ENCODE data around the gene MPI.
"Not testable (repeated sequence)": the region's sequence is repeated elsewhere in the genome, so short reads cannot be mapped to it uniquely, and the experiment has no call there.

MPI gene

DNA sequence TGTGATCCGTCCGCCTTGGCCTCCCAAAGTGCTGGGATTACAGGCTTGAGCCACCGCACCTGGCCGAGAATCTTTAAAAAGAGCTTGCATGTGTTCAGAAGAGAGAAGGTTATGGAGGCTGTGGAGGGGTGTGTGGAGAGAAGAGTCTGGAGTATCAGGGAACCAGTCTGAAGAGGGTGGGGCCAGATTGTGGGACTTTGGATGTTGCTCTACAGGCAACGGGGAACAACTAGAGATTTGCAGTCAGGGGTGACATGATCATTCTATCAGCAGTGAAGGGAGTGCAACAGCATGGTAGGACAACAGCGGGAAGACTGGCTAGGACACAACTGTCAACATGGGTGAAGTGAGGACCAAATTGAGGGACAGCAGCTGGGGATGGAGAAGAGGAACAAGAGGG, 25.5 kb upstream of the MPI start:
- no peak for DNase-seq

DNA sequence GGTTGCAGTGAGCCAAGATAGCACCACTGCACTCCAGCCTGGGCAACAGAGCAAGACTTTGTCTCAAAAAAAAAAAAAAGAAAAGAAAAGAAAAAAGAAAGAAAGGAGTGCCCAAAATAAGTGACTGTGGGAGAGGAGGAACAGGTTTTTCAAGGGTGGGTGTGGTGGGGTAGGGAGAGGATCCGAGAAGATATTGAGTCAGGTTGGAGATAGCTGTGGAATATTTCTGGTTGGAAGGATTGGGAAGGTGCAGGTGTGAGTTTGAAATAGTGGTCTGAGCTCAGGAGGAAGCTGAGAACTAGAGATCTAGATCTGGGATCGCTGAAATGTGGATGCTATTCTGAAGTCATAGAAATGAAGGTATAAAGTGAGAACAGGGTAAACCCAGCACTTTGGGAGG, 24.5 kb upstream of the MPI start:
- no peak for DNase-seq

DNA sequence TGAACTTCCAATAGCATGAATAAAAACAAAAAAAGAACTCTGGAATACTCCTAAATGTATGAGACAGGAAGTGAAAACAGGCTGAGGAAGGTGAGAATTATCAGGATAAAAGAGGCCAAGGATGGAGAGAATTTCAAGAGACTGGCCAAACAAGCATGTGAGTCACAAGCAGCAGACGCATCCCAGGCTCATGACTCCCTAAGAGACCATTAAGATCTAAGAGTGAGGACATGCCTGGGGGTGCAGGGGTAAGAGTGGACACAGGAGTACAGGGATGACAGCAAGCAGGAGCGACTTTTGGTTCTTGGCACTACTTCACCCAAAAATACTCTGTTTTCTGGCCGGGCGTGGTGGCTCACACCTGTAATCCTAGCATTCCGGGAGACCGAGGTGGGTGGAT, 23.8 kb upstream of the MPI start:
- no peak for DNase-seq

DNA sequence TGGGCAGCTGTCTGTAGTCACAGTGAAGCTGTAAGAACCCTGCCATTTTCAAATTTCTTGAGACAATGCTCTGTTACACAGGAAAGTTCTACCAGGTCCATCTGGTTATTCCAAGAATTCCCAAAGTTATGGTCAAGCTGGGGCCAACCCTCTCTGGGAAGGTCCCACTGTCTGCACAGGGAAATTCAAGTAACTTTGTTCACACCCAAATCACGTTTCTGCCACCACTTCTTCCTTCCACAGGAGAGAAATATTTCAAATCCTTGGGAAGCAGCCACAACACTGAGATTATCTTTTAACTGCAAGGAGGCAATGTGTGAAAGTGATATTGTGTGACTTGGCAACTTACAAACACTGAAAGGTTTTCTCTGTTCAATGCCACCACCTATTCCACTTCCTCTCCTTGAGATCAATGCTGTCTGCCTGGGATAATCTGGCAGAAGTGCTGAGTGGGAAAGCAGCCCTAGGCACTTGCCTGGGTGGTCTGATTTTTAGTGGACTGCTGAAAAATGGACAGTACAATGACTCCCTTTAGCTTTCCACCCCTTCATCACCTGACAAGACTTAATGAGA, 22.3 kb upstream of the MPI start:
- no peak for DNase-seq

DNA sequence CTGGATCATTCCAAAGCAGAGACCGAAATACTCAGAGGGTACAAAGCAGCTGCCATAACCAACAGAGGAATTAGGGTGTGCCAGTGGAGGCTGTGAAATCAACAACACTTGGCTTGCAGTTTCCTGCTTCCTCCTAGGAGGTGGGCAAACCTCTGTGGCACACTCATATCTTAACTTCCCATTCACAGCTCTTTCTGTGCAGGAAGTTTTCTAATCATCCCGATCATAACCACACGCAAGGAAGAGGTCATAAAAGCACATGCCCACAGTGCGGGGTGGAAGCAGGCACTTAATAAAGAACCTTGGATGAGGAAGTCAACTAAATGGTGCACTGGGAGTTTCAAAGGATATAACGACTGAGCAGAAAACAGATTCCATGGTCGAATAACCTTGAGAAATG, 21.8 kb upstream of the MPI start:
- DNase-seq, result no peak

DNA sequence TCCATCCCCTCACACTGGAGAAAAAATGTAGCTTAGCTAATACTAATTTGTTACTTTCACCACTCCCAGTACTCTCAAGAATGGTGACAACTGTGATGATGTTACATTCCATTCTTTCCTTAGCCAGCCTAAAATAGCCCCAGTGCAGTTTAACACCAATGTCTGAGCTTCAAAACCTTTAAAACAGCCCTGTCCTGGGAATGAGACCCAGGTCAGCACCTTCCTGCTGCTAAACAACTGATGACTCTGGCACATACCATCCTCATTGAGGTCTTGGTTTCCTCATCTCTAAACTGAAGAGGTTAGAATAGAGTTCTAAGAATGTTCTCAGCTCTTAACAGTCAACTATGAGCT, 20.5 kb upstream of the MPI start:
- DNase-seq, result no peak

DNA sequence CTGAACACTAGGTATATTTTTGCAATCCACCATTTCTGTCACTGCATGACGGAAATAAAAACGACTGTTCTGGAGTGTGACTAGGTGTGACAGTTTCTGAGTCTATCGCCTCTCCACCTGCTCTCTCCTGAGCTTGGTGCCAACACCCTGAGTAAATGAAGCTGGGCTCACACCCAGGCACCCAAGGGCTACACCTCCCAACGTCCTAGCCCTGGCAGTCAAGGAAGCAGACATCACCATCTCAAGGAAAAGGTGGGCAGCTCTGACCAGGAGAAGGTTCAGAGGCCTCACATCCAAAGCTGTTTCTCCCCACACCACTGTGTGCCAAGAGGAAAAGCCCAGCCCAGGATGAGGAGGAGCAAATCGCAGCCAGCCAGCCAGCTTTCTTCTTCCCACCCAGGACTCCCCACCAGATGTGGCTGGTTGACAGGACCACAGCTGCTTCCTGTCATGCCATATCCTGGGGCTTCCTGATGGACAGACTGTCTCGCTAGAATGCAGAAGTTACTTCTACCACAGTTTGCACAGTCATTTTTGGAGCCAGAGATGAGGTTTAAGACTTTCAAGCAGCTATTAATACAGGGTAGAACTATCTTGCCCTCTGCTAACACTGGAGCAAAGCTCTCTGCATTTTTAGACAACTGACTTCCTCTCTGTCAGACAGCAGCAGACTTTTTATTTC, 20.0 kb upstream of the MPI start:
- peak; percentile 90 for DNase-seq

DNA sequence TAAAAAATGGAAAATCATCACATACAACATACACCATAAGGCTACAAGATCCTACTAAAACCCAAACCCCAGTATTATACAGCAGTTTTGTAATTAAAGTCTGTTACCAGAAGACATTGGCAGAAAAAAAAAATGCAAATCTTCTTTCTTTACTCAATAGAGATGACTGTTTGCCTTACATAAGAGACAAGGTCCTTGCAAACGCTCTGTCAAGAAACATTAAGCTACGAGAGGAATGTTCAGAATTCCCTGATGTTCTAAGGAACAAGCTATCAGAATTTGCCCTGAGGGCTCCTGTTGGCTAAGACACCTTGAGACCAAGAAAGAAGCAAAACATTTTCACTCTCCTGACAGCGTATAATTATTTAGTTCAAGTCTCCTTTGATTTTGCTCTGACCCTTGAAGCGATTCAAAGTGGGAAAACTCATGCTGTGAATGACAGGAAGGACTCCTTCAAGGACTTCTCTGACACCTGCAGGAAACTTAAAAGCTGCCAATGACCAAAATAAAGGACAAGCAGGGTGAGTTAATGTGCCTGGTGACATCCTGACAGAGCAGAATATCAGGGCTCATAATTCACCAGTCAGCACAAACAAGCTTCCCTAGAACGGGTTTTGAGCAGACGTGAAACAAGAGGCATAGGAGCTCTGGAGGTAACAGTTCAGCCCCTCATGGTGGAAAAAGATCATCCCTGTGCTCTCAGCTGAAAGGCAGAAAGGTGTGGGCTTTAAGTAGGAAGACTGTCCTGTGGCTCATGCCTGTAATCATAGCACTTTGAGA, 19.2 kb upstream of the MPI start:
- DNase-seq, result peak; percentile 89

DNA sequence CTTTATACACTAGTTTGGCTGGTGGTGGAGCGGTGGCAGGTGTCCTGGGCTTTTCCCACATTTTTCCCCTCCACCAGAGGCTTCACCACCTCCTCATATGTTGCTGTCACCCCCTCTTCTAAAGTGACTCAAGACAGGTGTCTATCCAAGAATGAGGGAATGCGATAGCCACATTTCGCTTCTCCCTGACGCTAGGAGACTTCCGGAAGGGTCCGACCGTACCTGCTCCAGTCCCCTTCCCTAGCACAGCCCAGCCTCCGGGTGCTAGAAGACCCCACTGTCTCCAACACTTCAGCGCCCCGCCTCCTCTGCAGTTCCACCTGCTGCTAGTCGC, 17.2 kb upstream of the MPI start:
- no peak for DNase-seq

DNA sequence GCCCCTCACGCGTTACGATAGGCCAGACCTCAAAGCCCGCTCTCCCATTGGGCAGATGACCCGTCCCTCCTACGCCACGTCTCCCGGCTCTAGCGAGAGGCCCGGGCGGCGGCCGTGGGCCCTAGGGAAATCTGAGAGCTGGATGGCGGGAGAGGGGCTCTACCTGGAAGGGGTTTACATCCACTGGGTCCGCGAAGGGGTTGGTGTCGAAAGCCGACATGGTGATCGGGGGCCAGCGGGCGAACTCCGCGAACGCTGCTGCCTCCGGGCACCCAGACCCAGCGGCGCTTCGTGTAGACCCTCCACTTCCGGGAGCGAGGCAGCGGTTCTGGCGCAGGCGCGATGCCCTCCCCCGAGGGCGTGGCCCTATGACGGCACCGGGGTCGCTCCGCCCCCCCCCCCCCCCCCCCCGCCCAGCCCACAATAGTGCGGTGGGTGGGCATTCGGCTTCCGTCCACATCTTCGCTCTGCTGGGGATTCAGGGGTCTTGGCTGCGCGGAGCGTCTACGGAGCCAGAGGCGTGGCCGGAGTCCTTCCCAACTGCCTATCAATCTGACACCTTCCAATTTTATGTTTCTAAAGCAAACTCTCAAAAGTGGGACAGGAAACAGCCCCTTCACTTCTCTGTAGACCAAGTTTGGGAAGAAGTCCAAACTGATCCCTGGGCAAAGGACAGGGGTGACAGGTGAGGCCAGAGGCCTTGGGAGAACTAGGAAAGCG, 16.6 kb upstream of the MPI start, which contains the start of gene SCAMP2:
TSS of gene SCAMP2 (minus strand) at position 330 of the 720 bp plus-strand sequence. CDS start at position 220, 110 bp downstream.
- peak; percentile 99 for DNase-seq

DNA sequence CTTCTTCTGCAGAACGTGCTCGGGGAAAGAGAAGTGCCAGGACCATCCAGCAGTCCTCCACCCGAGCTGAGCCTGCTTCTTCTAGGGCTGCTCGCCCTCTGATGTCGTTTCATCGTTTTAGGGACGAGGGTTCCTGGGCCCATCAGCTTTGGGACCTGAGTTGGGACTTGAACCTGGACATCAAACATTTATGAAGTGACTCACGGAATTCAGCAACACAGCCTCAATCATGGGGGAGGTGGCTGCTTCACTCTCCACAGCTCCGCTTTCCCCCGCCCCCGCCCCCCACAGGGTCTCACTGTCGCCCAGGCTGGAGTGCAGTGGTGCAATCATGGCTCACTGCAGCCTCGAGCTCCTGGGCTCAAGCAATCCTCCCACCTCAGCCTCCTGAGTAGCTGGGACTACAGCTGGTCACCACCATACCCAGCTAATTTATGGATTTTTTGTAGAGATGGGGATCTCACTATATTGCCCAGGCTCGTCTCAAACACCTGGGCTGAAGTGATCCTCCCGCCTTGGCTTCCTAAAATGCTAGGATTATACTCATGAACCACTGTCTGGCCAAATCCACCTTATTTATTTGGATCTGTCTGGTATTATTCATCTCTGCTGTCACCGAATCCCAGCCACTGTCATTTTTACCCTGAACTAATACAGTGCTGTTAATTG, 16.0 kb upstream of the MPI start:
- peak; percentile 64 for DNase-seq

DNA sequence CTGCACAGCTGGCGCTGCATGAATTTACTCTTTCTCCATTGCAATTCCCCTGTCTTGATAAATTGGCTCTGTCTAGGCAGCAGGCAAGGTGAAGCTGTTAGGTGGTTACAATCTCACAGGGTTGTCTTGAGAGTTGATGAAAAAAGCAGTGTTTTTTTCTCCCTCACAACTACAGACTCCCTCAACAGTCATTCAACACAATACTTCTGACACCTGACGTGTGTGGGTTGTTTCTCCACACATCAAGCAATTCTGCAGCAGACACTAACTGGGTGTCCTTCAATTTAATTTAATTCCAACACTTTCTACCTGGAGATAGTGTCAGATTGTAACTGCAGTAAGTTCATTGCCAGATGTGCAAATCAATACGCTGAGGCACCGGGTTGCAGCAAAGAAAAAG, 11.6 kb upstream of the MPI start:
- DNase-seq, result no peak

DNA sequence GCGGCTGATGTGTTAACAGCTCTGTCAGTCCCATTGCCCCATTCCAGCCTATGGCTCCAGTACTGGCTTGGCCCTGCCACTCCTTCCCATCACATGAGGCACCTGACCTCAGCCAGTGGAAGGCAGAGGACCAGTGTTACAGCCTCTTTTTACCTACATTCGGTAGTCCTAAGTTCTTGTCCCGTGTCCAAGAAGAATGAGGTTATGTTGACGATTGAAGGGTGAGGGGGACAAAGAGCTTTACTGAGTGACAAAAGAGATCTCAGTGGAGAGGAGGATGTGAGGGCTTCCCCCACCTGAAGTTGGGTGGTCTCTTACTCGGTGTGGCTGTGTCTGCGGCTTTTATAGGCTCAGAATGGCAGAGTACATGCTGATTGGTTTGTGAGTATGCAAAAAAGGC, 7.3 kb upstream of the MPI start:
- DNase-seq, result no peak

DNA sequence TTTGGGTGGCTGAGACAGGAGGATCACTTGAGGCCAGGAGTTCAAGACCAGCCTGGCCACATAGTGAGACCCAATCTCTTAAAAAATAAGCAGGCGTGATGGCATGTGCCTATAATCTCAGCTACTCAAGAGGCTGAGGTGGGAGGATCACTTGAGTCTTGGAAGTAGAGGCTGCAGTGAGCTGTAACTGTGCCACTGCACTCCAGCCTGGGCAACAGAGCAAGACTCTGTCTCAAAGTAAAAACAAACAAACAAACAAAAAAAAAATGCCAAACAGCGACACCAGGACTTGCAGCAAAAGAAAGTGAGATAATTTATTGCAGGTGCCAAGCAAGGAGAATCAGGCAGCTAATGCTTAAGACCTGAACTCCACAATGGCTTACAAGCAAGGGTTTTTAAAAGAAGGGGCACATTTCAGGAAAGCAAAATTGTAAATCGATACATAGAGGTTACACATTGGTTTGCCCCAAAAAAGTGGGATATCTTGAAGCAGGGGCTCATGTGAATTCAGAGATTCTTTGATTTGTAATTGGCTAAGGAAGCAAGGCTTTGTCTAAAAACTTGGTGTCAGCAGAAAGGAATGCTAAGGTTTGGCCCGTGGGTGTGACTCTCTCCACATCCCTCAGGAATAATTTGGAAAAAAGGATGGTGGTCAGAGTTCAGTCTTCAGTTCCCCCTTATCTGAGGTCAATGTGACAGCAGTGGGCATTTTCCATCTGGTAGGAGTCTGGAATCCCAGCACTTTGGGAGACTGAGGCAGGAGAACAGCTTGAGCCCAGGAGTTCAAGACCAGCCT, 5.2 kb upstream of the MPI start:
- no peak for DNase-seq

DNA sequence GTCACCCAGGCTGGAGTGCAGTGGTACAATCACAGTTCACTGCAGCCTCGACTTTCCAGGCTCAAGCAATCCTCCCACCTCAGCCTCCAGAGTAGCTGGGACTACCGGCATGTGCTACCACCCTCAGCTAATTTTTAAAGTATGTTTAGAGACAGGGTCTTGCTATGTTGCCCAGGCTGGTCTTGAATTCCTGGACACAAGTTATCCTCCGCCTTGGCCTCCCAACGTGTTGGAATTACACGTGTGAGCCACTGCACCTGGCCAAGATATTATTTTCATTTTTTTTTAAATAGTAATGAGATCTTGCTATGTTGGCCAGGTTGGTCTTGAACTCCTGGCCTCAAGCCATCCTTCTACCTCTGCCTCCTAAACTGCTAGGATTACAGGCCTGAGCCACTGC, 4.4 kb upstream of the MPI start:
- DNase-seq, result no peak

DNA sequence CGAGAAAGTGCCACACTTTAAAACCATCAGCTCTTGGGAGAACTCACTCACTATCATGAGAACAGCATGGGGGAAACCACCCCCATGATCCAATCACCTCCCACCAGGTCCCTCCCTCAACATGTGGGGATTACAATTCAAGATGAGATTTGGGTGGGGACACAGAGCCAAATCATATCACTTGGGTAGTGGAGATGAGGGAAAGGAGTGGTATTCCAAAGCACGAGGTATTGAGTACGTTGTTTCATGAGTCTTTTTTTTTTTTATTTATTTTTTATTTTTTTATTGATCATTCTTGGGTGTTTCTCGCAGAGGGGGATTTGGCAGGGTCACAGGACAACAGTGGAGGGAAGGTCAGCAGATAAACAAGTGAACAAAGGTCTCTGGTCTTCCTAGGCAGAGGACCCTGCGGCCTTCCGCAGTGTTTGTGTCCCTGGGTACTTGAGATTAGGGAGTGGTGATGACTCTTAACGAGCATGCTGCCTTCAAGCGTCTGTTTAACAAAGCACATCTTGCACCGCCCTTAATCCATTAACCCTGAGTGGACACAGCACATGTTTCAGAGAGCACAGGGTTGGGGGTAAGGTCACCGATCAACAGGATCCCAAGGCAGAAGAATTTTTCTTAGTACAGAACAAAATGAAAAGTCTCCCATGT, 2.2 kb upstream of the MPI start:
- DNase-seq, result not testable (repeated sequence)

DNA sequence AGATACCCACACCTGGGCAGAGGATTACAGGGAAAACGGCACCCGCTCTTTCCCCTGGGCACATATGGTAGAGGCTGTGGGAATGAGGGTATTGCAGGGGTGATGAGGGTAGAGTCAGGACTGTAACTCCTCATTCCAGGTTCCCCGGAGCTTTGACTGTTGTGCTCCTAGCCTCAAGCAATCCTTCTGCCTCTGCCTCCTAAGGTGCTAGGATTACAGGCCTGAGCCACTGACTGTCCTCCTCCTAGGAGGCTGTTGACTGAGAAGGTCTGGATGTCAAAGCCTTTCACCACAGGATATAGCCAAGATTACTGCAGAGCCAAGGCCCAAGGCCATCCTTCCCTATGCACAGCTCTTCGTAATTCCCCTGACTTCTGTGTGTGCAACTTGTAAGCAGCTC, 1.1 kb upstream of the MPI start:
- no peak for DNase-seq

DNA sequence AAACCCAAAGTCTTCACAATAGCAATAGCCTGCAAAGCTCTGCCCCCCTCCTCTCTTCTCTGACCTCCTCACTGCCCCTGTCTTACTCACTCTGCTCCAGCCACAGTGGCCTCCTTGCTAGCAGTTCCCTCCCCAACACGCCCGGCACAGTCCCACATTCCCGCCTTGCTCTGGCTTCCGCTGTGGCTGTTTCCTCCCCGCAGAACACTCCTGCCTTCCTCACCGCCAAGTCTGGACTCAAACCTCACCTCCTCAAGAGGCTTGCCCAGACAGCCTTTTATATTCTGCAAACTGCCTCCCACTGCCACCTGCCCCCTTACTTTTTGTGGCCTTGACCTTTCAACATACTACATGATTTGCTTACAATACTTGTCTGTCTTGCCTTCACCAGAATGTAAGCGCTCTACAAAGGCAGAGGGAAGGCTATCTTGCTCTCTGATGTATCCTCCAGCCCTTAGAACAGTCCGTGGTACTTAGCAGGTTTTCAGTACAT, 406 bp upstream of the MPI start:
- no peak for DNase-seq

DNA sequence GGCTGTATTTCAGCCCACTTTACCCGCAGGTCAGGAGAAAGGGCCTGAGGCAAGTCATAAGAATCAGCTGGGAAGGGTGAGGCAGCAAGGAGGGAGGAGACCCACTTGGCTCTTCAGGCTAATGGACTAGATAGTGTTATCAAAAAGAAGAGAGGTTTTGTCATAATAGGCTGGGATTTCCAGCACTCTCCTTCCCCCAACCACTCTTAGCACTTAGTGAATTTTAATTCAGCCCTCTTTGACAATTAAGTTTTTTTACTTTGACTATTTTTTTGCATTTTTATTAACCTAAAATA, 771 bp downstream of the MPI start:
- no peak for DNase-seq

DNA sequence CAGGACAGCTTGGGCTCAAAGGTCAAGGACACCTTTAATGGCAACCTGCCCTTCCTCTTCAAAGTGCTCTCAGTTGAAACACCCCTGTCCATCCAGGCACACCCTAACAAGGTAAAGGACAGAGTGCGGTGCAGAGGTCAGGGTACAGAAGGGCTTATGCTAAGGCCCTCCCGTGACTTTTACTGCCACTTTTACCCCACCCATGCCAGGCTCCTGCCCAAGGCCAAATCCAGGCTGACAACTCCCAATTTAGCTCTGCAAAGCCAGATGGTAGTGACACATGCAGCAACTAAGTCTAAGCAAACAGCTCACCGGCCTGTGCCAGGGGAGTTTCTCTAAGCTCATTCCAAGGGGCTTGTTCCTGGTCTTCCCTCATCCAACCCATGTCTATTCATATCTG, 1.6 kb downstream of the MPI start:
- DNase-seq, result no peak

DNA sequence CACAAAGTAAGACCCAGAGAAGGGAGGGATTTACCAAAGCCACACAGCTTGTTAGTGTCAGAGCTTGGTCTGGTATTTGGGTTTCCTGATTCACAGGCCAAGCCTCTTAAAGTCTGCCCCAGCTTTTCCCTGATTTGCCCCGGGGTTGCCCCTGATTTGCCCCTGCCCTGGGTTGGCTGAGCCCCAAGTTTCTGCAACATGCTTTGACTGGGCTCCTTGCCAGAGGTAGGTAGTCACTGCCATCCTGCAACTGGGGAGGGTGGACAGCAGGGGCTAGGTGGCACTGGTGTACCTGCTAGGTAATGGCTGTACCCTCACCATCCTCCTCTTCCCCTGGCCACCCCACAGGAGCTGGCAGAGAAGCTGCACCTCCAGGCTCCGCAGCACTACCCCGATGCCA, 2.5 kb downstream of the MPI start:
- peak; percentile 99 for DNase-seq

DNA sequence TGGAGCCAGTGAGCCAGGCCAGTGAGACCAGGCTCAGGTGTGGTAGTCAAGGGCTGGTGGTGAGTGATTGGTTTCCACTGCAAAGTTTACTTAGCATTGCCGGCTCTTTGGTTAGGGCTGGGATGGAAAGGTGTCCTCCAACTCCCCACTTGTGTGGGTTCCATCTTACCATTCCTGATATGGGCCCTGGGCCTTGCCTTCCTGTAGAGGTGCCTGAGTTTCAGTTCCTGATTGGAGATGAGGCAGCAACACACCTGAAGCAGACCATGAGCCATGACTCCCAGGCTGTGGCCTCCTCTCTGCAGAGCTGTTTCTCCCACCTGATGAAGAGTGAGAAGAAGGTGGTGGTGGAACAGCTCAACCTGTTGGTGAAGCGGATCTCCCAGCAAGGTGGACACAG, 3.1 kb downstream of the MPI start:
- DNase-seq, result peak; percentile 75
